Measurements from ENCODE around the gene SPN. TPM values are rescaled to one million over a fixed set of nuclear protein-coding genes. Genes with fewer than 3 reads are reported as not detected.
"Not testable (repeated sequence)": the region's sequence is repeated elsewhere in the genome, so short reads cannot be mapped to it uniquely, and the experiment has no call there.

The SPN gene
- total RNA-seq, 1 experiment from 2014 or later = not detected

DNA sequence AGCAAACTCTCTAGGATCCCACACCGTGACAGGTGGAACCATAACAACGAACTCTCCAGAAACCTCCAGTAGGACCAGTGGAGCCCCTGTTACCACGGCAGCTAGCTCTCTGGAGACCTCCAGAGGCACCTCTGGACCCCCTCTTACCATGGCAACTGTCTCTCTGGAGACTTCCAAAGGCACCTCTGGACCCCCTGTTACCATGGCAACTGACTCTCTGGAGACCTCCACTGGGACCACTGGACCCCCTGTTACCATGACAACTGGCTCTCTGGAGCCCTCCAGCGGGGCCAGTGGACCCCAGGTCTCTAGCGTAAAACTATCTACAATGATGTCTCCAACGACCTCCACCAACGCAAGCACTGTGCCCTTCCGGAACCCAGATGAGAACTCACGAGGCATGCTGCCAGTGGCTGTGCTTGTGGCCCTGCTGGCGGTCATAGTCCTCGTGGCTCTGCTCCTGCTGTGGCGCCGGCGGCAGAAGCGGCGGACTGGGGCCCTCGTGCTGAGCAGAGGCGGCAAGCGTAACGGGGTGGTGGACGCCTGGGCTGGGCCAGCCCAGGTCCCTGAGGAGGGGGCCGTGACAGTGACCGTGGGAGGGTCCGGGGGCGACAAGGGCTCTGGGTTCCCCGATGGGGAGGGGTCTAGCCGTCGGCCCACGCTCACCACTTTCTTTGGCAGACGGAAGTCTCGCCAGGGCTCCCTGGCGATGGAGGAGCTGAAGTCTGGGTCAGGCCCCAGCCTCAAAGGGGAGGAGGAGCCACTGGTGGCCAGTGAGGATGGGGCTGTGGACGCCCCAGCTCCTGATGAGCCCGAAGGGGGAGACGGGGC lies 1.3 kb downstream of the SPN start:
- Mint-ChIP-seq H3K27ac (ENCODE audit: unreplicated experiment) (no peak overlapping the region), H3K4me1 (ENCODE audit: low read depth, unreplicated experiment) (peaks cover 8% of the 10 kb centered on the region), H3K36me3 (ENCODE audit: insufficient read depth, unreplicated experiment) (no peaks in the 10 kb centered on the region), H3K9me3 (ENCODE audit: low read depth, unreplicated experiment) (no peaks in the 10 kb centered on the region), H3K27me3 (ENCODE audit: unreplicated experiment) (peaks cover 3% of the 10 kb centered on the region), H3K4me3 (ENCODE audit: low read depth, unreplicated experiment) (no peak overlapping the region)
- TF ChIP-seq, protein P1, sequence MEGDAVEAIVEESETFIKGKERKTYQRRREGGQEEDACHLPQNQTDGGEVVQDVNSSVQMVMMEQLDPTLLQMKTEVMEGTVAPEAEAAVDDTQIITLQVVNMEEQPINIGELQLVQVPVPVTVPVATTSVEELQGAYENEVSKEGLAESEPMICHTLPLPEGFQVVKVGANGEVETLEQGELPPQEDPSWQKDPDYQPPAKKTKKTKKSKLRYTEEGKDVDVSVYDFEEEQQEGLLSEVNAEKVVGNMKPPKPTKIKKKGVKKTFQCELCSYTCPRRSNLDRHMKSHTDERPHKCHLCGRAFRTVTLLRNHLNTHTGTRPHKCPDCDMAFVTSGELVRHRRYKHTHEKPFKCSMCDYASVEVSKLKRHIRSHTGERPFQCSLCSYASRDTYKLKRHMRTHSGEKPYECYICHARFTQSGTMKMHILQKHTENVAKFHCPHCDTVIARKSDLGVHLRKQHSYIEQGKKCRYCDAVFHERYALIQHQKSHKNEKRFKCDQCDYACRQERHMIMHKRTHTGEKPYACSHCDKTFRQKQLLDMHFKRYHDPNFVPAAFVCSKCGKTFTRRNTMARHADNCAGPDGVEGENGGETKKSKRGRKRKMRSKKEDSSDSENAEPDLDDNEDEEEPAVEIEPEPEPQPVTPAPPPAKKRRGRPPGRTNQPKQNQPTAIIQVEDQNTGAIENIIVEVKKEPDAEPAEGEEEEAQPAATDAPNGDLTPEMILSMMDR (IDR thresholded peaks at IDR 0.05; ENCODE audit: unreplicated experiment) = no peak
- BruUV-seq (replicated peaks) = no TSS peak
- no peak for DNase-seq
- intact Hi-C loops (cut with micrococcal nuclease; ENCODE audit: unreplicated experiment) = no loop called here
- CTCF ChIA-PET = interaction anchor here (0.6 kb wide), 1 partner anchor 643 kb away, joined by 3 read pairs; no protein-coding TSS in a partner anchor

DNA sequence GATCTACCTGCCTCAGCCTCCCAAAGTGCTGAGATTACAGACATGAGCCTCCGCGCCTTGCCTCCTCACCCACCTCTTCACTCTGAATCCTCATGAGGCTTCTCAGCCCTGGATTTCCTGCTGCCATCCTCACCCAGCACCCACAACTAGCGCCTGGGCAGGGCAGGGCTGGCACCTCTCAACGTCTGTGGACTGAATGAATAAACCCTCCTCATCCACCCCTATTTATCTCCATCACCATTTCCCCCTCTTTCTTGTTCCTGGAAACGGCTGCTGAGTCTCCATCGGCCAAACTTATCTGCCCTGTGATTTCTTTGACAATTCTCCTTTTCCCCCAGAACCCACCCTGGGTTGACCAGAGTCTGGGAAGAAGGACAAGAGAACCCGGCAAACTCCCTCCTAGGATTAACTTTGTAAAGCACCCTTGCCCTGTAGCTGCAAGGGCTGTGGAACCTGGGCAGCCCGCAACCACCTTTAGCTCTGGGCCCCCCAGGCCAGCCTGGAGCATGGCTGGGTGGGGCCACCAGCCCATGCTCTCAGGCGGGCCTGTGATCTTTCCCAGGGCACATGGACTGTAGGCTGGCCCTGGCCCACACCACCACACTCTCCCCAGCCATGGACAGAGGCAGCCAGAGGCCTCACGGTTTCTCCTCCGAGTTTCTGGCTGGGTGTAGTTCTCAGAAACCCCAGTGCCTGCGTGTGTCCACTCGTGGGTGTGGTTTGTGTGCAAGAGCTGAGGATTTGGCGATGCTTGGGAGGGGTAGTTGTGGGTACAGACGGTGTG lies 2.4 kb downstream of the SPN start:
- Mint-ChIP-seq H3K4me3 (ENCODE audit: low read depth, unreplicated experiment) (no peak overlapping the region), H3K27me3 (ENCODE audit: unreplicated experiment) (no peaks in the 10 kb centered on the region), H3K9me3 (ENCODE audit: low read depth, unreplicated experiment) (no peaks in the 10 kb centered on the region), H3K4me1 (ENCODE audit: low read depth, unreplicated experiment) (peaks cover 8% of the 10 kb centered on the region), H3K27ac (ENCODE audit: unreplicated experiment) (no peak overlapping the region), H3K36me3 (ENCODE audit: insufficient read depth, unreplicated experiment) (no peaks in the 10 kb centered on the region)
- intact Hi-C loops (cut with micrococcal nuclease; ENCODE audit: unreplicated experiment) = no loop called here
- DNase-seq = no peak
- no TSS peak for BruUV-seq (replicated peaks)
- CTCF ChIA-PET = no interaction called here
- TF ChIP-seq, protein P1 (IDR thresholded peaks at IDR 0.05; ENCODE audit: unreplicated experiment) = no peak

DNA sequence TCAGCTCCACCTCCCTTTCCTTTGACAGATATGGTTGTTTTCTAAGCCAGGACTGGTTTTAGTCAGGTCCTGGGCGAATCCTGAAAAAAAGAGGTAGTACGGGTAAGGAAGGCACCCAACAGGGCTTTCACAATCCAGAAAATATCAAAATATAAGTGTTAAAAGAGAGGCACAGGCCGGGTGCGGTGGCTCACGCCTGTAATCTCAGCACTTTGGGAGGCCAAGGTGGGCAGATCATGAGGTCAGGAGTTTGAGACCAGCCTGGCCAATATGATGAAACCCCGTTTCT lies 4.2 kb downstream of the SPN start:
- DNase-seq; H3K4me1 Mint-ChIP-seq (ENCODE audit: low read depth, unreplicated experiment); H3K9me3 Mint-ChIP-seq (ENCODE audit: low read depth, unreplicated experiment); BruUV-seq (replicated peaks); H3K36me3 Mint-ChIP-seq (ENCODE audit: insufficient read depth, unreplicated experiment); intact Hi-C loops (cut with micrococcal nuclease; ENCODE audit: unreplicated experiment); H3K27ac Mint-ChIP-seq (ENCODE audit: unreplicated experiment); CTCF ChIA-PET; H3K27me3 Mint-ChIP-seq (ENCODE audit: unreplicated experiment); H3K4me3 Mint-ChIP-seq (ENCODE audit: low read depth, unreplicated experiment): not testable (repeated sequence)

DNA sequence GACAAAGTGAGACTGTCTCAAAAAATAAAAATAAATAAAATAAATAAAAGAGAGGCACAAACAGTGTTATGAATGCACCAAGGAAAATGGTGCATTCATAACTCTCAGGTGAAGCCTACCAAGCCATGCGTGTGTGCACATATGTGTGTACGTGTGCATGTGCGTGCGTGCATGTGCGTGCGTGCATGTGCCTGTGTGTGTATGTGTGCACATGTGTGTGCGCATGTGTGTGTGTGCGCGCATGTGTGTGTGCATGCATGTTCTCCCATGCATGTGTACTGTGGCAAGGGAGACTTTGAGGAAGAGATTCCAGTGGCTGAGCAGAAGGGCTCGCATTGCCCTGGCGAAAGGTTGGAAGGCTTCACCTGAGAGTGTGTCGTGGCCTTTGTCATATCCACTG lies 4.7 kb downstream of the SPN start:
- Mint-ChIP-seq H3K9me3 (ENCODE audit: low read depth, unreplicated experiment) (no peaks in the 10 kb centered on the region), H3K36me3 (ENCODE audit: insufficient read depth, unreplicated experiment) (no peaks in the 10 kb centered on the region), H3K27ac (ENCODE audit: unreplicated experiment) (no peak overlapping the region), H3K4me1 (ENCODE audit: low read depth, unreplicated experiment) (peaks cover 8% of the 10 kb centered on the region), H3K27me3 (ENCODE audit: unreplicated experiment) (no peaks in the 10 kb centered on the region), H3K4me3 (ENCODE audit: low read depth, unreplicated experiment) (no peak overlapping the region)
- BruUV-seq (replicated peaks) = no TSS peak
- DNase-seq = no peak
- CTCF ChIA-PET = no interaction called here
- TF ChIP-seq, protein P1 (IDR thresholded peaks at IDR 0.05; ENCODE audit: unreplicated experiment) = no peak
- intact Hi-C loops (cut with micrococcal nuclease; ENCODE audit: unreplicated experiment) = no loop called here

DNA sequence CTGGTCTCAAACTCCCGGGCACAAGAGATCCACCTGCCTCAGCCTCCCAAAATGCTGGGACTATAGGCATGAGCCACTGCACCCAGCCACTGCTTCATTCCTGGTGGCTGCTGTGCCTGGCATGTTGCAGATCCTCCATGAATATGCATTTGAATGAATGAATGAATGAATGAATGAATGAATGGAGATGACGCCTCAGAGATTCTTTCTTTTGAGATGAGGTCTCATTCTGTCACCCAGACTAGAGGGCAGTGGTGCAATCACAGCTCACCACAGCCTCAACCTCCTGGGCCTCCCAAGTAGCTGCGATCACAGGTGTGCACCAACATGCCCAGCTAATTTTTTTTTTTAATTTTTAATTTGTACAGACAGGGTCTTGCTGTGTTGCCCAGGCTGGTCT lies 5.2 kb downstream of the SPN start:
- Mint-ChIP-seq H3K27ac (ENCODE audit: unreplicated experiment) (no peak overlapping the region), H3K4me3 (ENCODE audit: low read depth, unreplicated experiment) (no peak overlapping the region), H3K4me1 (ENCODE audit: low read depth, unreplicated experiment) (peaks cover 8% of the 10 kb centered on the region), H3K27me3 (ENCODE audit: unreplicated experiment) (no peaks in the 10 kb centered on the region), H3K36me3 (ENCODE audit: insufficient read depth, unreplicated experiment) (no peaks in the 10 kb centered on the region), H3K9me3 (ENCODE audit: low read depth, unreplicated experiment) (no peaks in the 10 kb centered on the region)
- no TSS peak for BruUV-seq (replicated peaks)
- TF ChIP-seq, protein P1 (IDR thresholded peaks at IDR 0.05; ENCODE audit: unreplicated experiment) = no peak
- intact Hi-C loops (cut with micrococcal nuclease; ENCODE audit: unreplicated experiment) = no loop called here
- CTCF ChIA-PET = no interaction called here
- DNase-seq = no peak

All from Calu3 (cell line).